Upper lobe of left lung (tissue), 4 donors: Measurements from ENCODE around the gene HLA-DQA1.
"Not testable (repeated sequence)": the region's sequence is repeated elsewhere in the genome, so short reads cannot be mapped to it uniquely, and the experiment has no call there.

Source experiments
- POLR2AphosphoS5 ChIP-seq, 2 donors: sonication (generic); formaldehyde crosslinking; IDR thresholded peaks; one replicate each; pipeline ENCODE4 v1.5.1; 2017; ENCODE audit warnings: antibody characterized with exemption in 2 of 2
- TF ChIP-seq, protein P1 (sequence below), 6 experiments: fragments of 450-650 bp in 4 of 6; fragments of 200-600 bp in 2 of 6; sonication (generic) in 2 of 6; IDR thresholded peaks; one replicate each; pipeline ENCODE4 v1.5.1; 2016 to 2019; ENCODE audit warnings: antibody characterized with exemption in 6 of 6

DNA sequence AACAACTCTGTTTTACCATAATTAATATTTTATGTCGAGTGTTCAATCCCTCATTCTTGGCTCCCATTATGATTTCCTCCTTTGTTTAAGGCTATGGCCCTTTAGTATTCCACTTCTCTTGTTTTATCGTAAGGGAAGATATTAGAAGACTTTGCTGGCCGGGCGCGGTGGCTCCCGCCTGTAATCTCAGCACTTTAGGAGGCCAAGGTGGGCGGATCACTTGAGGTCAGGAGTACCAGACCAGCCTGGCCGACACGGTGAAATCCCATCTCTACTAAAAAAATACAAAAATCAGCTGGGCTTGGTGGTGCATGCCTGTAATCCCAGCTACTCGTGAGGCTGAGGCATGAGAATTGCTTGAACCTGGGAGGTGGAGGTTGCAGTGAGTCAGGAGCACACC is 46.5 kb upstream of the HLA-DQA1 start:
- TF ChIP-seq, protein P1, sequence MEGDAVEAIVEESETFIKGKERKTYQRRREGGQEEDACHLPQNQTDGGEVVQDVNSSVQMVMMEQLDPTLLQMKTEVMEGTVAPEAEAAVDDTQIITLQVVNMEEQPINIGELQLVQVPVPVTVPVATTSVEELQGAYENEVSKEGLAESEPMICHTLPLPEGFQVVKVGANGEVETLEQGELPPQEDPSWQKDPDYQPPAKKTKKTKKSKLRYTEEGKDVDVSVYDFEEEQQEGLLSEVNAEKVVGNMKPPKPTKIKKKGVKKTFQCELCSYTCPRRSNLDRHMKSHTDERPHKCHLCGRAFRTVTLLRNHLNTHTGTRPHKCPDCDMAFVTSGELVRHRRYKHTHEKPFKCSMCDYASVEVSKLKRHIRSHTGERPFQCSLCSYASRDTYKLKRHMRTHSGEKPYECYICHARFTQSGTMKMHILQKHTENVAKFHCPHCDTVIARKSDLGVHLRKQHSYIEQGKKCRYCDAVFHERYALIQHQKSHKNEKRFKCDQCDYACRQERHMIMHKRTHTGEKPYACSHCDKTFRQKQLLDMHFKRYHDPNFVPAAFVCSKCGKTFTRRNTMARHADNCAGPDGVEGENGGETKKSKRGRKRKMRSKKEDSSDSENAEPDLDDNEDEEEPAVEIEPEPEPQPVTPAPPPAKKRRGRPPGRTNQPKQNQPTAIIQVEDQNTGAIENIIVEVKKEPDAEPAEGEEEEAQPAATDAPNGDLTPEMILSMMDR (IDR thresholded peaks at IDR 0.05) = not testable (repeated sequence)
- TF ChIP-seq POLR2AphosphoS5 (IDR thresholded peaks at IDR 0.05) = not testable (repeated sequence)
